OCI-LY3 (cell line): ENCODE measurements around the gene AGPAT3.

Experiments used
- H2AFZ ChIP-seq: fragments of 200-600, 300-600 bp; shearing (Covaris generic); 2 replicates; pipeline ENCODE4 v1.6.0; 2014; ENCODE audit warnings: antibody characterized with exemption, low read depth, low read length
- H3K27ac ChIP-seq: fragments of 200-600, 300-600 bp; sonication (generic); 2 replicates; pipeline ENCODE4 v1.5.1; 2014; ENCODE audit warnings: mild to moderate bottlenecking, low read length, moderate library complexity, mixed read lengths
- H3K27me3 ChIP-seq: fragments of 200-600, 300-600 bp; sonication (generic); 2 replicates; pipeline ENCODE4 v1.6.1; 2014; ENCODE audit warnings: low read depth, low read length, mixed read lengths
- H3K36me3 ChIP-seq: fragments of 200-600, 300-600 bp; sonication (generic); replicated peaks from 2 replicates; pipeline ENCODE3; 2014; ENCODE audit warnings: low read depth, low read length, mixed read lengths
- H3K4me1 ChIP-seq: fragments of 300-600, 200-600 bp; sonication (generic); 2 replicates; pipeline ENCODE4 v1.6.1; 2014; ENCODE audit warnings: low read length, mixed read lengths
- H3K4me2 ChIP-seq: fragments of 200-600, 300-600 bp; sonication (generic); 2 replicates; pipeline ENCODE4 v1.6.1; 2014; ENCODE audit warnings: low read length, mixed read lengths
- H3K4me3 ChIP-seq: fragments of 300-600, 200-600 bp; sonication (generic); 2 replicates; pipeline ENCODE4 v1.5.1; 2014; ENCODE audit warnings: antibody characterized with exemption, mild to moderate bottlenecking, low read length, moderate library complexity
- H3K79me2 ChIP-seq: fragments of 300-600, 200-600 bp; shearing (Covaris generic); 2 replicates; pipeline ENCODE4 v1.6.1; 2014; ENCODE audit warnings: mild to moderate bottlenecking, low read length, mixed read lengths
- H3K9ac ChIP-seq: fragments of 300-600, 200-600 bp; shearing (Covaris generic); 2 replicates; pipeline ENCODE4 v1.6.0; 2014; ENCODE audit warnings: mild to moderate bottlenecking, low read length, moderate library complexity
- H3K9me3 ChIP-seq: fragments of 200-600, 300-600 bp; shearing (Covaris generic); 2 replicates; pipeline ENCODE4 v1.6.1; 2014; ENCODE audit warnings: low read length, mixed read lengths; ENCODE audit not compliant: insufficient read depth
- H4K20me1 ChIP-seq: fragments of 200-600, 300-600 bp; sonication (generic); 2 replicates; pipeline ENCODE4 v1.6.1; 2016; ENCODE audit warnings: low read length, mixed read lengths; ENCODE audit not compliant: insufficient read depth
- CTCF ChIP-seq: fragments of 200-600, 300-600 bp; sonication (generic); IDR thresholded peaks from 2 replicates; pipeline ENCODE4 v1.5.1; 2014; ENCODE audit warnings: antibody characterized with exemption, low read length, low read depth
- EZH2phosphoT487 ChIP-seq: fragments of 200-600 bp; shearing (Covaris generic); IDR thresholded peaks from 2 replicates; pipeline ENCODE4 v1.6.1; 2018; ENCODE audit warnings: antibody characterized with exemption, mixed run types, low read depth

Gene AGPAT3

GRCh38 chr21:43899307-43900077, 34.5 kb downstream of the AGPAT3 start:
- Histone ChIP-seq H4K20me1 (peaks cover 36% of the 10 kb centered on the region), H3K36me3 (peaks cover 22% of the 10 kb centered on the region), H3K4me1 (no peaks in the 10 kb centered on the region), H3K9me3 (no peaks in the 10 kb centered on the region), H3K9ac (no peak overlapping the region), H3K4me2 (no peak overlapping the region), H2AFZ (no peak overlapping the region), H3K27me3 (no peaks in the 10 kb centered on the region), H3K27ac (no peak overlapping the region), H3K4me3 (no peak overlapping the region), H3K79me2 (peaks cover 87% of the 10 kb centered on the region)
- no peak for TF ChIP-seq CTCF
- TF ChIP-seq EZH2phosphoT487 = no peak

- H4K20me1 ChIP-seq = peaks cover 36% of the 10 kb centered on the region
- H3K4me1 ChIP-seq = no peaks in the 10 kb centered on the region
- H3K9me3 ChIP-seq = no peaks in the 10 kb centered on the region
- no peak overlapping the region for H3K9ac ChIP-seq
- peaks cover 87% of the 10 kb centered on the region for H3K79me2 ChIP-seq
- no peak overlapping the region for H3K27ac ChIP-seq
- no peak for TF ChIP-seq EZH2phosphoT487
- no peak for TF ChIP-seq CTCF
- peaks cover 22% of the 10 kb centered on the region for H3K36me3 ChIP-seq
- H2AFZ ChIP-seq = no peak overlapping the region
- no peak overlapping the region for H3K4me3 ChIP-seq
- H3K4me2 ChIP-seq = no peak overlapping the region
- no peaks in the 10 kb centered on the region for H3K27me3 ChIP-seq
Measured at GRCh38 chr21:43900078-43900385, 35.0 kb downstream of the AGPAT3 start.

- H4K20me1 ChIP-seq = peaks cover 36% of the 10 kb centered on the region
- no peak for TF ChIP-seq EZH2phosphoT487
- TF ChIP-seq CTCF = no peak
- H3K4me3 ChIP-seq = no peak overlapping the region
- H3K9ac ChIP-seq = no peak overlapping the region
- no peaks in the 10 kb centered on the region for H3K27me3 ChIP-seq
- no peak overlapping the region for H2AFZ ChIP-seq
- H3K4me2 ChIP-seq = no peak overlapping the region
- H3K79me2 ChIP-seq = peaks cover 81% of the 10 kb centered on the region
- no peaks in the 10 kb centered on the region for H3K4me1 ChIP-seq
- H3K27ac ChIP-seq = no peak overlapping the region
- H3K36me3 ChIP-seq = peaks cover 22% of the 10 kb centered on the region
- H3K9me3 ChIP-seq = no peaks in the 10 kb centered on the region
Measured at GRCh38 chr21:43900690-43901089, 35.7 kb downstream of the AGPAT3 start.

- no peaks in the 10 kb centered on the region for H3K4me1 ChIP-seq
- H3K36me3 ChIP-seq = peaks cover 23% of the 10 kb centered on the region
- no peak overlapping the region for H3K4me2 ChIP-seq
- peaks cover 36% of the 10 kb centered on the region for H4K20me1 ChIP-seq
- H3K4me3 ChIP-seq = no peak overlapping the region
- no peak overlapping the region for H2AFZ ChIP-seq
- H3K27me3 ChIP-seq = no peaks in the 10 kb centered on the region
- H3K79me2 ChIP-seq = peaks cover 71% of the 10 kb centered on the region
- H3K27ac ChIP-seq = no peak overlapping the region
- no peak overlapping the region for H3K9ac ChIP-seq
- no peak for TF ChIP-seq CTCF
- no peak for TF ChIP-seq EZH2phosphoT487
- H3K9me3 ChIP-seq = no peaks in the 10 kb centered on the region
Measured at GRCh38 chr21:43902441-43902840, 37.4 kb downstream of the AGPAT3 start.
